ENCODE results near the gene XIRP1.

The XIRP1 gene

DNA sequence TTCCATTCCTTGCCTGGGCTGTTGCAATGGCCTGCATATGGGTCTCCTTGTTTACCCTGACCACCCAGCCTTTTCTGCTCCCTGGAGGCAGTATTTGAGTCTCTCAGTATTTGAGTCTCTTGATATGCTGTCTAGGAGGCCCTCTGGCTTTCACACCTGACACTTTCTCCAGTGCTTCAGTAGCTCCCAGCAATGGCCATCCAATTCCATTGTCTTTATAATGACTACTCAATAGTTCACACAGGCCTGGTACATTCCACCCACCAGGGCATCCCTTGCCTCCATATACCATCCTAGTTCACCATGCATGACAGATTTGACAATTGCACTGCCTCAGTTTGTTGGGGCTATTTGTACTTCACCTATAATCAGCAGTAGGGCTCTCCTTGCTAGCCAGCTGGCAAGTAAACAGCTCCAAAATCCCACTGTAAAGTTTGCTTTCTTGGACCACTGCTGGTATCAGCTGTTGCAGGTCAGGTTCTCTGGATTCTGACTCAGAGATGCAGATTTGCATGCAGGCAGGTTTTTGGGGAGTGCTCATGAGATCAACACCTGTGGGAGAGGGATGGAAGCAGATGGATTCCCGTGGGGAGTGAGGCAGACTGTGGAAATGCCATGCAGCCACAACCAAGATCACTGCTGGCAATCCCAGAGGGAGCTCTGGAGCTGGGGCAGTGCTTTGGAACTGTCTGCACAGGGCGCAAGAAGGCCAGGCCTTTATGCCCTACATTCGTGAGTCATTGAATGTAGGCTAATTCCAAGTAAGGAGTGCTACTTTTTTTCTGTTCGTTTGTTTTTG is 19.1 kb upstream of the XIRP1 start:
- ATAC-seq: no peak
- no peak for TF ChIP-seq ZFP30 (CRISPR knock-in tag; IDR thresholded peaks at IDR 0.05)

DNA sequence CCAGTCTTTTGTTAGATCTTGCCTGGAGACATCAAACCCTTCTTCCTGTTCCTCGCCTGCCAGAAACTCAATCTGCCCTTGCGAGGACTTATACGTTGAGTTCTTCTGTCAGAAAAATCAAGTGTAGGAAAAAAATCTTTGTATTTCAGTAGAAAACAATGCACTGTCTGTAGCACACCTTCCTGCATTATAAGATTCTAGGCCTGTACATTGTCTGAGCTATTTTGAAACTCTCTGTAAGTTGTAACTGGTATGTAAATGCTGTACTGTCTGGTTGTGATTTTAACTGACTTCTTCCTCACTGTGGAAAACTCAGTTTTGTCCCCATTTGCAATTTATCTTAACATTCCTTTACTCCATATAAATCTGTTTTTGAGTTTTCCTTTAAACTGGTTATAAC is 17.7 kb upstream of the XIRP1 start:
- no peak for TF ChIP-seq BACH2 (CRISPR knock-in tag; IDR thresholded peaks at IDR 0.05; ENCODE audit: borderline replicate concordance)
- TF ChIP-seq OSR1 (CRISPR knock-in tag; IDR thresholded peaks at IDR 0.05): no peak
- no peak for TF ChIP-seq GLIS3 (CRISPR knock-in tag; IDR thresholded peaks at IDR 0.05)
- no peak for TF ChIP-seq ISL1 (CRISPR knock-in tag; IDR thresholded peaks at IDR 0.05)
- TF ChIP-seq ZNF565 (CRISPR knock-in tag; conservative IDR thresholded peaks at IDR 0.05; ENCODE audit: low read depth): no peak
- TF ChIP-seq ZNF70 (CRISPR knock-in tag; IDR thresholded peaks at IDR 0.05): no peak
- TF ChIP-seq ZNF8 (CRISPR knock-in tag; IDR thresholded peaks at IDR 0.05): no peak
- TF ChIP-seq, protein P1, sequence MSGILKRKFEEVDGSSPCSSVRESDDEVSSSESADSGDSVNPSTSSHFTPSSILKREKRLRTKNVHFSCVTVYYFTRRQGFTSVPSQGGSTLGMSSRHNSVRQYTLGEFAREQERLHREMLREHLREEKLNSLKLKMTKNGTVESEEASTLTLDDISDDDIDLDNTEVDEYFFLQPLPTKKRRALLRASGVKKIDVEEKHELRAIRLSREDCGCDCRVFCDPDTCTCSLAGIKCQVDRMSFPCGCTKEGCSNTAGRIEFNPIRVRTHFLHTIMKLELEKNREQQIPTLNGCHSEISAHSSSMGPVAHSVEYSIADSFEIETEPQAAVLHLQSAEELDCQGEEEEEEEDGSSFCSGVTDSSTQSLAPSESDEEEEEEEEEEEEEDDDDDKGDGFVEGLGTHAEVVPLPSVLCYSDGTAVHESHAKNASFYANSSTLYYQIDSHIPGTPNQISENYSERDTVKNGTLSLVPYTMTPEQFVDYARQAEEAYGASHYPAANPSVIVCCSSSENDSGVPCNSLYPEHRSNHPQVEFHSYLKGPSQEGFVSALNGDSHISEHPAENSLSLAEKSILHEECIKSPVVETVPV (CRISPR knock-in tag; IDR thresholded peaks at IDR 0.05): no peak
- no peak for TF ChIP-seq ARNTL (CRISPR knock-in tag; IDR thresholded peaks at IDR 0.05; ENCODE audit: borderline replicate concordance, low read depth)
- TF ChIP-seq, protein P2, sequence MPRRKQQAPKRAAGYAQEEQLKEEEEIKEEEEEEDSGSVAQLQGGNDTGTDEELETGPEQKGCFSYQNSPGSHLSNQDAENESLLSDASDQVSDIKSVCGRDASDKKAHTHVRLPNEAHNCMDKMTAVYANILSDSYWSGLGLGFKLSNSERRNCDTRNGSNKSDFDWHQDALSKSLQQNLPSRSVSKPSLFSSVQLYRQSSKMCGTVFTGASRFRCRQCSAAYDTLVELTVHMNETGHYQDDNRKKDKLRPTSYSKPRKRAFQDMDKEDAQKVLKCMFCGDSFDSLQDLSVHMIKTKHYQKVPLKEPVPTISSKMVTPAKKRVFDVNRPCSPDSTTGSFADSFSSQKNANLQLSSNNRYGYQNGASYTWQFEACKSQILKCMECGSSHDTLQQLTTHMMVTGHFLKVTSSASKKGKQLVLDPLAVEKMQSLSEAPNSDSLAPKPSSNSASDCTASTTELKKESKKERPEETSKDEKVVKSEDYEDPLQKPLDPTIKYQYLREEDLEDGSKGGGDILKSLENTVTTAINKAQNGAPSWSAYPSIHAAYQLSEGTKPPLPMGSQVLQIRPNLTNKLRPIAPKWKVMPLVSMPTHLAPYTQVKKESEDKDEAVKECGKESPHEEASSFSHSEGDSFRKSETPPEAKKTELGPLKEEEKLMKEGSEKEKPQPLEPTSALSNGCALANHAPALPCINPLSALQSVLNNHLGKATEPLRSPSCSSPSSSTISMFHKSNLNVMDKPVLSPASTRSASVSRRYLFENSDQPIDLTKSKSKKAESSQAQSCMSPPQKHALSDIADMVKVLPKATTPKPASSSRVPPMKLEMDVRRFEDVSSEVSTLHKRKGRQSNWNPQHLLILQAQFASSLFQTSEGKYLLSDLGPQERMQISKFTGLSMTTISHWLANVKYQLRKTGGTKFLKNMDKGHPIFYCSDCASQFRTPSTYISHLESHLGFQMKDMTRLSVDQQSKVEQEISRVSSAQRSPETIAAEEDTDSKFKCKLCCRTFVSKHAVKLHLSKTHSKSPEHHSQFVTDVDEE (CRISPR knock-in tag; IDR thresholded peaks at IDR 0.05): no peak
- TF ChIP-seq TCF4 (CRISPR knock-in tag; IDR thresholded peaks at IDR 0.05; ENCODE audit: borderline replicate concordance): no peak
- TF ChIP-seq RARB (CRISPR knock-in tag; IDR thresholded peaks at IDR 0.05): no peak
- no peak for TF ChIP-seq TOX (CRISPR knock-in tag; IDR thresholded peaks at IDR 0.05; ENCODE audit: borderline replicate concordance)
- no peak for TF ChIP-seq ZFP3 (CRISPR knock-in tag; IDR thresholded peaks at IDR 0.05)
- no peak for ATAC-seq

DNA sequence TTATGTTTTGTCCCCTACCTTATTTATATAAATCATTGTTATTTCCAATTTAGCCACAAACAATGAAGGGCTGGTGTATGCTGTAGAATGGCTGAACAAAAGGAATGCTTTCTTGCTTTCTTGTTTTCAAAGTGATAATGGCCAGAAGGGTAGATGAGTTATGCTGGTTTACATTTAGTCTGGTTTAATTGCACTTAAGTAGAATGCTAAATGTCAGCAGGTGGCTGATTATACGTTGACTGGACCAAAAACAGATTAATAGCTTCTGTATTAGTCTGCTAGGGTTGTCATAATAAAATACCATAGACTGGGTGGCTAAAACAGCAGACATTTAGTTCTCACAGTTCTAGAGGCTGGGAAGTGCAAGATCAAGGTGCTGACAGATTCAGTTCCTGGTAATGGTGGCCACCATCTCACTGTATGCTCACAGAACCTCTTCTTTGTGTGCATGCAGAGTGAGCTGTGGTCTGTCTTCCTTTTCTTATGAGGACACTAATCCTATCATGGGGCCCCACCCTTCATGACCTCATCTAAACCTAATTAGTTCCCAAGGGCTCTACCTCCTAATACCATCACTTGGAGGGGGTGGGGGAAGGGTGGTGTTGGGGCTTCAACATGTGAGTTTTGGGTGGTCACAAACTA is 17.1 kb upstream of the XIRP1 start:
- TF ChIP-seq SNAI2 (CRISPR knock-in tag; IDR thresholded peaks at IDR 0.05) (no peak), ZNF70 (CRISPR knock-in tag; IDR thresholded peaks at IDR 0.05) (no peak), ESRRG (CRISPR knock-in tag; IDR thresholded peaks at IDR 0.05) (no peak), ZNF565 (CRISPR knock-in tag; conservative IDR thresholded peaks at IDR 0.05; ENCODE audit: low read depth) (no peak), RARB (CRISPR knock-in tag; IDR thresholded peaks at IDR 0.05) (no peak), ISL1 (CRISPR knock-in tag; IDR thresholded peaks at IDR 0.05) (no peak), ZC3H10 (CRISPR knock-in tag; IDR thresholded peaks at IDR 0.05) (no peak), GLIS3 (CRISPR knock-in tag; IDR thresholded peaks at IDR 0.05) (no peak)
- TF ChIP-seq, protein P3, sequence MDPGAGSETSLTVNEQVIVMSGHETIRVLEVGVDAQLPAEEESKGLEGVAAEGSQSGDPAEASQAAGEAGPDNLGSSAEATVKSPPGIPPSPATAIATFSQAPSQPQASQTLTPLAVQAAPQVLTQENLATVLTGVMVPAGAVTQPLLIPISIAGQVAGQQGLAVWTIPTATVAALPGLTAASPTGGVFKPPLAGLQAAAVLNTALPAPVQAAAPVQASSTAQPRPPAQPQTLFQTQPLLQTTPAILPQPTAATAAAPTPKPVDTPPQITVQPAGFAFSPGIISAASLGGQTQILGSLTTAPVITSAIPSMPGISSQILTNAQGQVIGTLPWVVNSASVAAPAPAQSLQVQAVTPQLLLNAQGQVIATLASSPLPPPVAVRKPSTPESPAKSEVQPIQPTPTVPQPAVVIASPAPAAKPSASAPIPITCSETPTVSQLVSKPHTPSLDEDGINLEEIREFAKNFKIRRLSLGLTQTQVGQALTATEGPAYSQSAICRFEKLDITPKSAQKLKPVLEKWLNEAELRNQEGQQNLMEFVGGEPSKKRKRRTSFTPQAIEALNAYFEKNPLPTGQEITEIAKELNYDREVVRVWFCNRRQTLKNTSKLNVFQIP (CRISPR knock-in tag; IDR thresholded peaks at IDR 0.05; ENCODE audit: borderline replicate concordance, low read depth): no peak
- TF ChIP-seq, protein P4, sequence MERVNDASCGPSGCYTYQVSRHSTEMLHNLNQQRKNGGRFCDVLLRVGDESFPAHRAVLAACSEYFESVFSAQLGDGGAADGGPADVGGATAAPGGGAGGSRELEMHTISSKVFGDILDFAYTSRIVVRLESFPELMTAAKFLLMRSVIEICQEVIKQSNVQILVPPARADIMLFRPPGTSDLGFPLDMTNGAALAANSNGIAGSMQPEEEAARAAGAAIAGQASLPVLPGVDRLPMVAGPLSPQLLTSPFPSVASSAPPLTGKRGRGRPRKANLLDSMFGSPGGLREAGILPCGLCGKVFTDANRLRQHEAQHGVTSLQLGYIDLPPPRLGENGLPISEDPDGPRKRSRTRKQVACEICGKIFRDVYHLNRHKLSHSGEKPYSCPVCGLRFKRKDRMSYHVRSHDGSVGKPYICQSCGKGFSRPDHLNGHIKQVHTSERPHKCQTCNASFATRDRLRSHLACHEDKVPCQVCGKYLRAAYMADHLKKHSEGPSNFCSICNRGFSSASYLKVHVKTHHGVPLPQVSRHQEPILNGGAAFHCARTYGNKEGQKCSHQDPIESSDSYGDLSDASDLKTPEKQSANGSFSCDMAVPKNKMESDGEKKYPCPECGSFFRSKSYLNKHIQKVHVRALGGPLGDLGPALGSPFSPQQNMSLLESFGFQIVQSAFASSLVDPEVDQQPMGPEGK (CRISPR knock-in tag; IDR thresholded peaks at IDR 0.05; ENCODE audit: borderline replicate concordance): no peak
- TF ChIP-seq, protein P1 (CRISPR knock-in tag; IDR thresholded peaks at IDR 0.05): no peak
- no peak for ATAC-seq
